SJCRH30 (cell line): Measurements from ENCODE around the gene PVALEF. TPM values are rescaled to one million over a fixed set of nuclear protein-coding genes. Genes with fewer than 3 reads are reported as not detected.
"Not testable (repeated sequence)": the region's sequence is repeated elsewhere in the genome, so short reads cannot be mapped to it uniquely, and the experiment has no call there.

Experiments used
- DNase-seq, 2 experiments: peaks; one replicate each; pipeline ENCODE4 v3.0.0-alpha.2; 2015 to 2020
- H3K27ac ChIP-seq: fragments of 250-450 bp; sonication (Bioruptor Pico); 2 replicates; pipeline ENCODE4 v1.5.1; 2020; ENCODE audit warnings: mild to moderate bottlenecking, moderate library complexity
- H3K27me3 ChIP-seq: fragments of 250-450 bp; sonication (Bioruptor Pico); 2 replicates; pipeline ENCODE4 v1.5.1; 2020; ENCODE audit warnings: mild to moderate bottlenecking, moderate library complexity
- H3K36me3 ChIP-seq: fragments of 250-450 bp; sonication (Bioruptor Pico); 2 replicates; pipeline ENCODE4 v1.5.1; 2020; ENCODE audit warnings: mild to moderate bottlenecking, moderate library complexity
- H3K4me1 ChIP-seq: fragments of 250-450 bp; sonication (Bioruptor Pico); 2 replicates; pipeline ENCODE4 v1.5.1; 2020; ENCODE audit warnings: mild to moderate bottlenecking, moderate library complexity
- H3K4me3 ChIP-seq: fragments of 250-450 bp; sonication (Bioruptor Pico); 2 replicates; pipeline ENCODE4 v1.5.1; 2020; ENCODE audit warnings: mild to moderate bottlenecking, moderate library complexity
- H3K9me3 ChIP-seq: fragments of 250-450 bp; sonication (Bioruptor Pico); replicated peaks from 2 replicates; pipeline ENCODE4 v1.5.1; 2020; ENCODE audit warnings: mild to moderate bottlenecking, moderate library complexity
- total RNA-seq: library from RNA; depleted of rRNA; stranded (reverse); fragments of >200 nt; shearing (Covaris generic); gene quantifications from 2 replicates; pipeline ENCODE4 v1.2.3, GENCODE V29; 2014

Gene PVALEF
- total RNA-seq, 1 experiment from 2014 or later = 0.61 TPM

GRCh38 chr17:81147701-81148100 is 17.6 kb upstream of the PVALEF start:
- H3K36me3 ChIP-seq = no peaks in the 10 kb centered on the region
- DNase-seq = no peak
- no peaks in the 10 kb centered on the region for H3K9me3 ChIP-seq
- peaks cover 10% of the 10 kb centered on the region for H3K4me1 ChIP-seq
- no peaks in the 10 kb centered on the region for H3K27me3 ChIP-seq
- H3K4me3 ChIP-seq = no peak overlapping the region
- H3K27ac ChIP-seq = no peak overlapping the region

- Histone ChIP-seq H3K36me3 (no peaks in the 10 kb centered on the region), H3K9me3 (no peaks in the 10 kb centered on the region), H3K27ac (no peak overlapping the region), H3K4me1 (peaks cover 12% of the 10 kb centered on the region), H3K4me3 (no peak overlapping the region), H3K27me3 (no peaks in the 10 kb centered on the region)
- DNase-seq = no peak
These were observed 16.7 kb upstream of the PVALEF start for GRCh38 chr17:81148571-81148970.

- DNase-seq = no peak
- Histone ChIP-seq H3K27ac (no peak overlapping the region), H3K4me3 (no peak overlapping the region), H3K27me3 (no peaks in the 10 kb centered on the region), H3K4me1 (peaks cover 17% of the 10 kb centered on the region), H3K9me3 (no peaks in the 10 kb centered on the region), H3K36me3 (no peaks in the 10 kb centered on the region)
These were observed 16.2 kb upstream of the PVALEF start for GRCh38 chr17:81148986-81149533.

GRCh38 chr17:81150377-81151077 is 14.8 kb upstream of the PVALEF start:
- Histone ChIP-seq H3K4me3 (no peak overlapping the region), H3K27ac (no peak overlapping the region), H3K27me3 (no peaks in the 10 kb centered on the region), H3K4me1 (peaks cover 21% of the 10 kb centered on the region), H3K36me3 (no peaks in the 10 kb centered on the region), H3K9me3 (no peaks in the 10 kb centered on the region)
- DNase-seq = no peak

- Histone ChIP-seq H3K4me1 (peaks cover 21% of the 10 kb centered on the region), H3K27me3 (no peaks in the 10 kb centered on the region), H3K4me3 (no peak overlapping the region), H3K9me3 (no peaks in the 10 kb centered on the region), H3K27ac (no peak overlapping the region), H3K36me3 (no peaks in the 10 kb centered on the region)
- no peak for DNase-seq
These were observed 14.0 kb upstream of the PVALEF start for GRCh38 chr17:81151278-81151677.

- no peak for DNase-seq
- Histone ChIP-seq H3K4me1 (peaks cover 21% of the 10 kb centered on the region), H3K27me3 (no peaks in the 10 kb centered on the region), H3K27ac (peak overlapping the region; percentile 79), H3K36me3 (no peaks in the 10 kb centered on the region), H3K4me3 (no peak overlapping the region), H3K9me3 (no peaks in the 10 kb centered on the region)
These were observed 12.9 kb upstream of the PVALEF start for GRCh38 chr17:81152288-81152828.

- Histone ChIP-seq H3K27me3 (no peaks in the 10 kb centered on the region), H3K4me3 (no peak overlapping the region), H3K4me1 (peaks cover 21% of the 10 kb centered on the region), H3K9me3 (no peaks in the 10 kb centered on the region), H3K27ac (peak overlapping the region; percentile 79), H3K36me3 (no peaks in the 10 kb centered on the region)
- peak; percentile 98 to 100 for DNase-seq
These were observed 11.9 kb upstream of the PVALEF start for GRCh38 chr17:81153340-81153803.

GRCh38 chr17:81154016-81154415 is 11.3 kb upstream of the PVALEF start:
- Histone ChIP-seq H3K27ac (peak overlapping the region; percentile 79), H3K4me1 (peaks cover 21% of the 10 kb centered on the region)
- not testable (repeated sequence) for H3K27me3 ChIP-seq, DNase-seq, H3K36me3 ChIP-seq, H3K4me3 ChIP-seq, H3K9me3 ChIP-seq

GRCh38 chr17:81154961-81155360 is 10.3 kb upstream of the PVALEF start:
- Histone ChIP-seq H3K27ac (no peak overlapping the region), H3K27me3 (no peaks in the 10 kb centered on the region), H3K36me3 (no peaks in the 10 kb centered on the region), H3K4me1 (peaks cover 21% of the 10 kb centered on the region), H3K9me3 (no peaks in the 10 kb centered on the region), H3K4me3 (no peak overlapping the region)
- DNase-seq = no peak

- Histone ChIP-seq H3K27me3 (no peaks in the 10 kb centered on the region), H3K4me3 (no peak overlapping the region), H3K4me1 (peaks cover 23% of the 10 kb centered on the region), H3K36me3 (no peaks in the 10 kb centered on the region), H3K27ac (no peak overlapping the region), H3K9me3 (no peaks in the 10 kb centered on the region)
- no peak for DNase-seq
These were observed 8.2 kb upstream of the PVALEF start for GRCh38 chr17:81156866-81157805.

- no peak overlapping the region for H3K27ac ChIP-seq
- no peak overlapping the region for H3K4me3 ChIP-seq
These were observed 7.2 kb upstream of the PVALEF start for GRCh38 chr17:81157848-81158687.

GRCh38 chr17:81158688-81159590 is 6.4 kb upstream of the PVALEF start:
- Histone ChIP-seq H3K27ac (no peak overlapping the region), H3K9me3 (no peaks in the 10 kb centered on the region), H3K4me1 (peaks cover 25% of the 10 kb centered on the region), H3K27me3 (no peaks in the 10 kb centered on the region), H3K4me3 (no peak overlapping the region), H3K36me3 (no peaks in the 10 kb centered on the region)
- no peak for DNase-seq

More at GRCh38 chr17:81157848-81158687, 7.2 kb upstream of the PVALEF start:
- no peaks in the 10 kb centered on the region for H3K9me3 ChIP-seq
- H3K4me1 ChIP-seq = peaks cover 23% of the 10 kb centered on the region
- no peak for DNase-seq
- H3K27me3 ChIP-seq = no peaks in the 10 kb centered on the region
- H3K36me3 ChIP-seq = no peaks in the 10 kb centered on the region

- H3K27me3 ChIP-seq = no peaks in the 10 kb centered on the region
- H3K4me1 ChIP-seq = peaks cover 27% of the 10 kb centered on the region
- no peak overlapping the region for H3K27ac ChIP-seq
- H3K4me3 ChIP-seq = no peak overlapping the region
- no peaks in the 10 kb centered on the region for H3K36me3 ChIP-seq
- DNase-seq = no peak
- no peaks in the 10 kb centered on the region for H3K9me3 ChIP-seq
These were observed 5.6 kb upstream of the PVALEF start for GRCh38 chr17:81159611-81160265.
